H9 (cell line): ENCODE data around the gene MRPL53. TPM values are rescaled to one million over a fixed set of nuclear protein-coding genes. Genes with fewer than 3 reads are reported as not detected.

ENCODE experiments used
- DNase-seq: peaks from one replicate; pipeline ENCODE4 v3.0.0-alpha.2; 2017
- H2AFZ ChIP-seq: one replicate; pipeline ENCODE4 v1.6.1; 2013; ENCODE audit warnings: mild to moderate bottlenecking, low read length, control low read depth, moderate library complexity
- H2AK5ac ChIP-seq: 2 replicates; pipeline ENCODE4 v1.6.1; 2013; ENCODE audit warnings: low read length, control low read depth, mixed read lengths; ENCODE audit not compliant: insufficient read length
- H2BK120ac ChIP-seq: one replicate; pipeline ENCODE4 v1.6.1; 2013; ENCODE audit warnings: low read depth, mild to moderate bottlenecking, low read length, control low read depth, inconsistent platforms; ENCODE audit not compliant: poor library complexity, severe bottlenecking
- H2BK12ac ChIP-seq: 2 replicates; pipeline ENCODE4 v1.6.1; 2013; ENCODE audit warnings: low read length, control low read depth, mixed read lengths, low read depth; ENCODE audit not compliant: insufficient read length
- H2BK15ac ChIP-seq: 2 replicates; pipeline ENCODE4 v1.6.1; 2013; ENCODE audit warnings: low read depth, low read length, control low read depth
- H2BK20ac ChIP-seq: one replicate; pipeline ENCODE4 v1.6.1; 2013; ENCODE audit warnings: low read depth, mild to moderate bottlenecking, low read length, control low read depth, inconsistent platforms; ENCODE audit not compliant: poor library complexity, severe bottlenecking
- H2BK5ac ChIP-seq: 2 replicates; pipeline ENCODE4 v1.6.1; 2013; ENCODE audit warnings: low read length, control low read depth, mixed read lengths; ENCODE audit not compliant: insufficient read length
- H3K14ac ChIP-seq: 2 replicates; pipeline ENCODE4 v1.6.1; 2013; ENCODE audit warnings: low read length, control low read depth; ENCODE audit not compliant: insufficient read depth
- H3K18ac ChIP-seq: 2 replicates; pipeline ENCODE4 v1.6.1; 2013; ENCODE audit warnings: low read depth, mild to moderate bottlenecking, mixed read lengths, low read length, control low read depth; ENCODE audit not compliant: insufficient read length
- H3K23ac ChIP-seq: 2 replicates; pipeline ENCODE4 v1.6.1; 2013; ENCODE audit warnings: low read length, control low read depth, mixed read lengths, low read depth; ENCODE audit not compliant: insufficient read length
- H3K23me2 ChIP-seq: 2 replicates; pipeline ENCODE4 v1.6.1; 2013; ENCODE audit warnings: low read depth, mild to moderate bottlenecking, mixed read lengths, low read length, control low read depth; ENCODE audit not compliant: insufficient read length, poor library complexity, severe bottlenecking
- H3K27ac ChIP-seq: 2 replicates; pipeline ENCODE4 v1.5.1; 2013; ENCODE audit warnings: low read length, control low read depth, mixed read lengths, low read depth; ENCODE audit not compliant: insufficient read length
- H3K27me3 ChIP-seq: 2 replicates; pipeline ENCODE4 v1.6.1; 2013; ENCODE audit warnings: low read length, control low read depth, inconsistent platforms; ENCODE audit not compliant: insufficient read depth
- H3K4ac ChIP-seq: 2 replicates; pipeline ENCODE4 v1.6.1; 2013; ENCODE audit warnings: low read depth, mild to moderate bottlenecking, control low read depth, inconsistent platforms, low read length, moderate library complexity
- H3K4me1 ChIP-seq: 2 replicates; pipeline ENCODE4 v1.6.1; 2013; ENCODE audit warnings: low read length, control low read depth, inconsistent platforms; ENCODE audit not compliant: insufficient read depth
- H3K4me2 ChIP-seq: 2 replicates; pipeline ENCODE4 v1.6.1; 2013; ENCODE audit warnings: low read length, control low read depth, mixed read lengths; ENCODE audit not compliant: insufficient read length, insufficient read depth
- H3K56ac ChIP-seq: 2 replicates; pipeline ENCODE4 v1.6.1; 2013; ENCODE audit warnings: low read depth, mild to moderate bottlenecking, mixed read lengths, low read length, control low read depth; ENCODE audit not compliant: insufficient read length
- H3K79me1 ChIP-seq: 2 replicates; pipeline ENCODE4 v1.6.1; 2013; ENCODE audit warnings: low read depth, mild to moderate bottlenecking, moderate library complexity, low read length, control low read depth, inconsistent platforms; ENCODE audit not compliant: insufficient read depth, poor library complexity, severe bottlenecking
- H3K79me2 ChIP-seq: 2 replicates; pipeline ENCODE4 v1.6.1; 2013; ENCODE audit warnings: low read length, control low read depth, inconsistent platforms; ENCODE audit not compliant: insufficient read depth
- H3K9ac ChIP-seq: 2 replicates; pipeline ENCODE4 v1.6.1; 2013; ENCODE audit warnings: low read length, control low read depth, mixed read lengths; ENCODE audit not compliant: insufficient read length; ENCODE audit errors: extremely low read depth
- H3K9me3 ChIP-seq: one replicate; pipeline ENCODE4 v1.6.1; 2013; ENCODE audit warnings: low read depth, low read length, inconsistent platforms; ENCODE audit not compliant: control insufficient read depth
- H3T11ph ChIP-seq: one replicate; pipeline ENCODE4 v1.6.1; 2013; ENCODE audit warnings: mild to moderate bottlenecking, low read length, control low read depth, inconsistent platforms
- H4K20me1 ChIP-seq: one replicate; pipeline ENCODE4 v1.6.1; 2013; ENCODE audit not compliant: control insufficient read depth, insufficient read length, insufficient read depth
- H4K5ac ChIP-seq: 2 replicates; pipeline ENCODE4 v1.6.1; 2013; ENCODE audit warnings: low read depth, mild to moderate bottlenecking, mixed read lengths, low read length, control low read depth; ENCODE audit not compliant: insufficient read length
- H4K8ac ChIP-seq: replicated peaks from 2 replicates; pipeline ENCODE4 v1.6.1; 2013; ENCODE audit warnings: low read length, control low read depth, mixed read lengths, low read depth; ENCODE audit not compliant: insufficient read length
- H4K91ac ChIP-seq: 2 replicates; pipeline ENCODE4 v1.6.1; 2013; ENCODE audit warnings: low read depth, mild to moderate bottlenecking, moderate library complexity, mixed read lengths, low read length, control low read depth; ENCODE audit not compliant: insufficient read length
- H3K27ac Mint-ChIP-seq, 3 experiments: 2 replicates in 2 of 3; 3 replicates in 1 of 3; pipeline ENCODE4 v1.8.0; 2020 to 2021; ENCODE audit warnings: mixed read lengths in 3 of 3, mild to moderate bottlenecking in 1 of 3, moderate library complexity in 1 of 3
- H3K27me3 Mint-ChIP-seq: 2 replicates; pipeline ENCODE4 v1.8.0; 2021; ENCODE audit warnings: low read depth, mild to moderate bottlenecking, moderate library complexity, mixed read lengths
- H3K36me3 Mint-ChIP-seq, 3 experiments: 2 replicates in 2 of 3; 3 replicates in 1 of 3; pipeline ENCODE4 v1.8.0; 2020 to 2021; ENCODE audit warnings: low read depth in 3 of 3, mixed read lengths in 3 of 3; ENCODE audit not compliant: insufficient read depth in 1 of 3
- H3K4me1 Mint-ChIP-seq, 2 experiments: 2 replicates each; pipeline ENCODE4 v1.8.0; 2020; ENCODE audit warnings: mixed read lengths in 2 of 2
- H3K4me3 Mint-ChIP-seq, 2 experiments: 2 replicates in 1 of 2; 3 replicates in 1 of 2; pipeline ENCODE4 v1.8.0; 2020 to 2021; ENCODE audit warnings: mild to moderate bottlenecking in 2 of 2, mixed read lengths in 2 of 2, moderate library complexity in 1 of 2
- H3K9me3 Mint-ChIP-seq, 2 experiments: 2 replicates in 1 of 2; 3 replicates in 1 of 2; pipeline ENCODE4 v1.8.0; 2020; ENCODE audit warnings: mild to moderate bottlenecking in 2 of 2, mixed read lengths in 2 of 2, moderate library complexity in 1 of 2
- WGBS: extraction: QIAGEN DNeasy Blood & Tissue Kit; methylation state at CpG from one replicate; pipeline ENCODE4 v1.1.7; 2013; ENCODE audit warnings: missing lambda C conversion rate, low lambda C conversion rate, mixed read lengths; ENCODE audit not compliant: insufficient read length; ENCODE audit errors: extremely low coverage; 5-methylcytosine and 5-hydroxymethylcytosine counted together
- total RNA-seq: library from RNA; stranded (reverse); gene quantifications from 2 replicates; pipeline ENCODE4 v1.2.1, GENCODE V29; 2021
- TF ChIP-seq, protein P1 (sequence below): fragments of 200-600 bp; sonication (generic); conservative IDR thresholded peaks from 3 replicates; pipeline ENCODE4 v1.8.0; 2021; ENCODE audit warnings: antibody characterized with exemption, mild to moderate bottlenecking

The MRPL53 gene
- total RNA-seq, 1 experiment from 2014 or later = 59.5 TPM

GRCh38 chr2:74474481-74474880 lies 2.0 kb upstream of the MRPL53 start:
- peaks cover 13 to 31% (median 23%) of the 10 kb centered on the region in 3 experiments for H3K36me3 Mint-ChIP-seq
- Histone ChIP-seq H3K23me2 (peaks cover 8% of the 10 kb centered on the region), H2BK15ac (no peak overlapping the region), H3K27ac (no peak overlapping the region), H3K9ac (no peak overlapping the region), H3K4me2 (no peak overlapping the region), H3K56ac (no peak overlapping the region), H4K91ac (no peak overlapping the region), H2BK20ac (no peak overlapping the region), H3T11ph (no peak overlapping the region), H4K20me1 (no peaks in the 10 kb centered on the region), H2BK12ac (no peak overlapping the region), H3K4me1 (no peaks in the 10 kb centered on the region), H4K5ac (no peak overlapping the region), H2BK120ac (no peak overlapping the region), H3K23ac (no peak overlapping the region), H3K18ac (no peak overlapping the region), H2AK5ac (no peak overlapping the region), H2BK5ac (no peak overlapping the region), H3K79me2 (no peaks in the 10 kb centered on the region), H4K8ac (no peak overlapping the region), H3K27me3 (no peaks in the 10 kb centered on the region), H3K9me3 (no peaks in the 10 kb centered on the region), H3K79me1 (no peaks in the 10 kb centered on the region), H3K4ac (no peak overlapping the region), H3K14ac (no peak overlapping the region), H2AFZ (no peak overlapping the region)
- no CpG with 5 or more reads among the region's 6 CpGs for WGBS
- no peaks in the 10 kb centered on the region; a peak in 1 of 5 replicates for H3K9me3 Mint-ChIP-seq
- TF ChIP-seq, protein P1, sequence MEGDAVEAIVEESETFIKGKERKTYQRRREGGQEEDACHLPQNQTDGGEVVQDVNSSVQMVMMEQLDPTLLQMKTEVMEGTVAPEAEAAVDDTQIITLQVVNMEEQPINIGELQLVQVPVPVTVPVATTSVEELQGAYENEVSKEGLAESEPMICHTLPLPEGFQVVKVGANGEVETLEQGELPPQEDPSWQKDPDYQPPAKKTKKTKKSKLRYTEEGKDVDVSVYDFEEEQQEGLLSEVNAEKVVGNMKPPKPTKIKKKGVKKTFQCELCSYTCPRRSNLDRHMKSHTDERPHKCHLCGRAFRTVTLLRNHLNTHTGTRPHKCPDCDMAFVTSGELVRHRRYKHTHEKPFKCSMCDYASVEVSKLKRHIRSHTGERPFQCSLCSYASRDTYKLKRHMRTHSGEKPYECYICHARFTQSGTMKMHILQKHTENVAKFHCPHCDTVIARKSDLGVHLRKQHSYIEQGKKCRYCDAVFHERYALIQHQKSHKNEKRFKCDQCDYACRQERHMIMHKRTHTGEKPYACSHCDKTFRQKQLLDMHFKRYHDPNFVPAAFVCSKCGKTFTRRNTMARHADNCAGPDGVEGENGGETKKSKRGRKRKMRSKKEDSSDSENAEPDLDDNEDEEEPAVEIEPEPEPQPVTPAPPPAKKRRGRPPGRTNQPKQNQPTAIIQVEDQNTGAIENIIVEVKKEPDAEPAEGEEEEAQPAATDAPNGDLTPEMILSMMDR = no peak
- H3K4me3 Mint-ChIP-seq = peak overlapping the region in 1 of 2 experiments; percentile 23; a peak in 1 of 5 replicates
- H3K27me3 Mint-ChIP-seq = peaks cover 3% of the 10 kb centered on the region
- no peak for DNase-seq
- no peak overlapping the region for H3K27ac Mint-ChIP-seq
- H3K4me1 Mint-ChIP-seq = peaks cover 11 to 12% of the 10 kb centered on the region in 2 experiments
